Stimulated activated CD4-positive, alpha-beta T cell treated with anti-CD3 and anti-CD28 coated beads, TNF-alpha, amount 100 ng/mL, for 4 hours (primary cell): Measurements from ENCODE around the gene FAM50B.
"Not testable (repeated sequence)": the region's sequence is repeated elsewhere in the genome, so short reads cannot be mapped to it uniquely, and the experiment has no call there.

ENCODE experiments used
- DNase-seq, 3 experiments: peaks; one replicate each; pipeline ENCODE4 v3.0.0-alpha.2; 2020; ENCODE audit warnings: low read depth in 3 of 3

Gene FAM50B

DNA sequence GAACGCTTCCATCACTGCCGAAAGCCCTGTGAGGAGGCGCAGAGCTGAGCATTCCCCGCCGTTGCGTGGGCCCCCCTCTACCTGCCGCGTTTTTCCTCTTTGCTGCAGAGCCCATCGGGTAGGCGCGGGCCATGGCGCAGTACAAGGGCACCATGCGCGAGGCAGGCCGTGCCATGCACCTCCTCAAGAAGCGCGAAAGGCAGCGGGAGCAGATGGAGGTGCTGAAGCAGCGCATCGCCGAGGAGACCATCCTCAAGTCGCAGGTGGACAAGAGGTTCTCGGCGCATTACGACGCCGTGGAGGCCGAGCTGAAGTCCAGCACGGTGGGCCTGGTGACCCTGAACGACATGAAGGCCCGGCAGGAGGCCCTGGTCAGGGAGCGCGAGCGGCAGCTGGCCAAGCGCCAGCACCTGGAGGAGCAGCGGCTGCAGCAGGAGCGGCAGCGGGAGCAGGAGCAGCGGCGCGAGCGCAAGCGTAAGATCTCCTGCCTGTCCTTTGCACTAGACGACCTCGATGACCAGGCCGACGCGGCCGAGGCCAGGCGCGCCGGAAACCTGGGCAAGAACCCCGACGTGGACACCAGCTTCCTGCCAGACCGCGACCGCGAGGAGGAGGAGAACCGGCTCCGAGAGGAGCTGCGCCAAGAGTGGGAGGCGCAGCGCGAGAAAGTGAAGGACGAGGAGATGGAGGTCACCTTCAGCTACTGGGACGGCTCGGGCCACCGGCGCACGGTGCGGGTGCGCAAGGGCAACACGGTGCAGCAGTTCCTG is 693 bp downstream of the FAM50B start:
- DNase-seq, result peak in 1 of 3 experiments; percentile 5

GRCh38 chr6:3850451-3851203 is 1.5 kb downstream of the FAM50B start:
- DNase-seq, result no peak

DNA sequence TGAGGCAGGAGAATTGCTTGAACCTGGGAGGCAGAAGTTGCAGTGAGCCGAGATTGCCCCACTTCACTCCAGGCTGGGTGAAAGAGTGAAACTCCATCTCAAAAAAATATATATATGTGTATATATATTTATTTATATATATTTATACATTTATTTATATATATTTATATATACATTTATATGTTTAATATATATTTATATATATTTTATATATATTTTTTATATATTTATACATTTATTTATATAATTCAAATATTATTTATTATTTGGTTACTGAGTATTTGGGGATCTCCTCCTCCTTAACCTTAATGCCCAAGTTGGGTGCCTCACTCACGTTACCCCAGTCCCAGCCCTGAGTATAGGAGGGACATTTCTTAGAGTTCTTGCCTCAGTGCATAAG is 2.7 kb downstream of the FAM50B start:
- no peak for DNase-seq

- no peak for DNase-seq
Observed at GRCh38 chr6:3852391-3852790, 3.2 kb downstream of the FAM50B start.

- no peak for DNase-seq
Observed at GRCh38 chr6:3855866-3856265, 6.7 kb downstream of the FAM50B start.

DNA sequence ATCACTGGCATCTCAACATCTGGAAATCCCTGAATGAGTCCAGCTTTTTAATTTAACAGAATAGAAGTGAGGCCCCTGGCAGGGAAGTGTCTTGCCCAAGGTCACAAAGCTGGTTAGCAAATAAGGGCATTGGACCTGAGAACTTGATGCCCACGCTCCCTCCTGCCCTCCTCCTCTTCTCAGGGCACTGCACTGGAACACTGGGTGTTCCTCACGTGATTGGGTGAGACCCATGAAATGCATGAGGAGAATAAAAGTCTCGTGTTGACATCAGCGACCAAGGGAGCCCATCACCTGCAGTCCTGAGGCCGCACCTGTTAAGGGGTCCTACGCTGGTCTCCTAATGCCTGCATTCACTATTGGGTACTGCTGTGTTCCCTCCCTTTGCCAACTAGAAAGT is 7.4 kb downstream of the FAM50B start:
- DNase-seq, result no peak

DNA sequence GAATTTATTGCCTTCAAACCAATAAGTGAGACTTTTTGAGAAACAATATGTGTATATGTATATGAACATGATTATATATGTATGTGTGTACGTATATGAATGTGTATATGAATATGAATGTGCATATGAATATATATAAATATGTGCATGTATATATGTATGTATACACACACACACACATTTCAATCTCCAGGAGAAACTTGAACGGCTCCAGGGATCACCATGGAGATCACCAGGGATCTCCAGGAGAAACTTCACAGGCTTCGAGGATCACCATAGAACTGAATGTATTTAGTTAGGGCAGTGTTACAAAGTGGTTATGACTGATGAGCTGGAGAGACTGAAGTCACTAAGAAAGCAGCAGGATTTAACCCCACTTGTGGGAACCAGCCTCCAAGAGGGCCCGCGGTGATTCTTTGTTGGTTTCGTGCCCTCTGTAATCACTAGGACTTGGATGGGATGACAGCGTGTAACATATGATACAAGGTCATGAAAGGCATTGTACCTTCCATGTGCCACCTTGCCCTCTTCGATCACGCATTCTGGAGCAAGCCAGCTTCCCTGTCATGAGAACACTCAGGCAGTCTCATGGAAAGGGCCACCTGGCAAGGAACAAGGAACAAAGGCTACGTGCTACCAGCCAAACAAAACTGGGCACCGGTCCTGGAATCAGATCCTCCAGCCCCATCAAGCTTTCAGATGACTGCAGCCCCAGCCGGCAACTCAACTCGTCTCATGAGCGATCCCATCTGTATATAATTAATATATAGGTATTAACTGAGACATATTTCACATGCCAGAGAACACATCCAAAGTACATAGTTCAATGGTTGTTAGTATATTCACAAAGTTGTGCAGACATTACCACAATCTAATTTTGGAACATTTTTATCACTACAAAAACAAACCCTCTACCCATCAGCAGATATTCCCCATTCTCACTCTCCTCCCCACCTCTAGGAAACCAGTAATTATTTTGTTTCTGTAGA is 8.6 kb downstream of the FAM50B start:
- no peak for DNase-seq

GRCh38 chr6:3859878-3860552 is 10.8 kb downstream of the FAM50B start:
- no peak for DNase-seq

DNA sequence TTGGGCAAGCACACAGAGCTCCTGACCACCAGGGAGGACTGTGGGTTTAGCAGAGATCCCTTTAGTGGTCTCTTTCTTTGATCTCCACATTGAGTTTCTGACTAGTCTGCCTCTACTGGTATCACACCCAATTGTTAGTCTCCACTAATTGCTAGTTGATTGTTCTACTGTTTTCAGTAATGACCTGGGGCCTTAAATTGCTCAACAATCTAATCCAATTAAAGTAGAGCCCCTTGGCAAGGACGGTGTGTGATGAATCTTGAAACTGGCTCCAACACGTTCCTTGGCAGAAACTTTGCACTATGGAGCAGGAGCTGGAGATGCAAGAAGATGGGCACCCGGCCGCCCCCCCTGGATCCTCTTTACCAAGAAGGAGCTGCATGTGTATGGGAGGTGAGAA is 12.3 kb downstream of the FAM50B start:
- no peak for DNase-seq

DNA sequence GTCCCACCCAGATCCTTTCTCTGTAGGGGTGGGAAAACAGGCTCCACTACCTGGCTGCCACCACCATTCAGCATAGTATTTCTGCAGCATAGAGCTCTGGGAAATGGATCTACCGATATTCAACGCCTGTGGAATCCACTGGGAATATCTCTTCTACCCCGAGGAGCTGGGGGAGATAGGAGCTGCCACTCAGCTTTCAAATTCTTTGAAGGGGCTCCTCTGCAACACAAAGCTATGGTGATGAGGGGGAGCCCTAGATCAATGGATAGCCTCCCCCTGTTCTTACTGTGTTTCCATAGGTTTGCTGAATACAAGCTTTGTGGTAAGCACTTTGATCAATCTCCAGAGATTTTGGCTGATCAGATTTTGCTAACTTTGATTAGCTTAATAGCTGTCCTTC is 12.9 kb downstream of the FAM50B start:
- DNase-seq, result no peak

- not testable (repeated sequence) for DNase-seq
Observed at GRCh38 chr6:3863322-3863721, 14.1 kb downstream of the FAM50B start.

- no peak for DNase-seq
Observed at GRCh38 chr6:3865463-3865862, 16.3 kb downstream of the FAM50B start.

- DNase-seq, result no peak
Observed at GRCh38 chr6:3867641-3868502, 18.7 kb downstream of the FAM50B start.

DNA sequence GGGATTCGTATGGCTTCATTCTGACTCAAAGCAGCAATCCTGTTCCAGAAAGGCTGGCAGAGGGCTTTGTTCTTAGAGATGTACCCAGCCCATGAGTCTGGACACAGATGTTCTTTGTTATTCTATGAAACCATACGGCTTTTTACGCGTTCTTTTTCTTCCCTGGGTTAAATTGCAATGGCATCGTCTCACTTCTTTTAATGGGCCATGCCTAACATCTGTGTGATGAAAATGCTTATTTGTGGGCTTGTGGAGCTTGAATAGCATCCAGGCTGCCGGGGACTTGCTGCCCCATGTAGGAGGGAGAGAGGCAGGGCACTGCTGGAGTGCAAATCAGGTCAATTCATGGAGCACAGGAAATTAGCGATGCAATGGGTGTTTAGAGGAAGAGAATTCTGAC is 19.4 kb downstream of the FAM50B start:
- DNase-seq, result no peak

DNA sequence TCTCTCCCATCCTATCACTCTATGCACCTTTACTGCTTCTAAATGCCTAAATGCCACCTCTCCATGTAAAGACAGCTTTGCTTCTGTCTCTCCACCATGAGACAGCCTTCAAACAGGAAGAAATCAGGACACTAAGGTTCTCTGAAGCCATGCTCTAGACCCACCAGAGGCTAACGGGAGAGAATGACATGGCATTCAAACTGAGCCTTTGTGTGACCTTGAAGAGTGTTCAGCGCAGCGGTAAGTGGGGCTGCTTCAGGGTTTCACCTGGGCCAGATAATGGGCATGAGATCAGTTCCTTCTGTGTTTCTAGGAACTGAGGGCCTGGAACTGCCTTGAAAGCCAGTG is 20.1 kb downstream of the FAM50B start:
- no peak for DNase-seq

DNA sequence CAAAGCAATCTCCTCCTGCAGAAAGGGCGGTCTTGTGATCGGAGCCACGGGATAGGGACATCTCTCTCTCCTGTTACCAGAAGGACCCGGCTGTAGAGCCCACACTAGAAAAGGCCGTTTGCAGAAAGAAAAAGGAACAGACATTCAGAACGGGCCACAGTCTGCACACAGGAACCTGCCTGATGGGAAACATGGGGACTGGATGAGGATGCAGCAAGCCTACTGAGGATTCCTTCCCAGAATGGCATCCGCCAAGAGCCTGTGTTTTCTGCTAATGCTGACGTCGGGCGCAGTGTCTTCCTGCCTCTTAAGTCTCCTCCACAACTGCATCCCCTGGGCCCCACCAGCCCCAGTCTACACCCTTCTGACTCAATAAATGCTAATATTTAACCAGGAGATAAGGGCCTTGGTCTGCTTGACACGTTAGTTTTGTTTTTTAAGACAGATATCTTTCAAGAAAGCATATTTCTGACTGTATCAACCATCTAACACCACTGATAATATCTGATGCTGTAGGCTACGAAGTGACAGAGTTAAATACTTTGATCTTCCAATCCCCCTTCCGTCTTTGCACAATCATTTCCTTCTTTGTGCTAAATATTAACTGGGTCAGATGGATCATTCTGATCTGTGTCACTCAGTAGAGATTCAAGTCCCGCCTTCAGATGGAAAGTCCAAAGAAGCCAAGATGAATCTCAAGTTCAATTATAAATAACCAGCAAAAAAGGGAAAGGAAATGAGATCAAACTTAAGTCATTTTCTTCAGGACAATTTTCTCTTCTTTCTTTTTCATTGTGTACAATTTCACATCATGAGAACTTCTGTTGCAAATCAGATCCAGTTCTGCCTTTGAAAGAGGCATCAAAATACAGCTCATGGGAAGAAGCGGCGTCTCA is 20.7 kb downstream of the FAM50B start:
- no peak for DNase-seq

- no peak for DNase-seq
Observed at GRCh38 chr6:3870528-3870925, 21.4 kb downstream of the FAM50B start.

GRCh38 chr6:3871515-3871914 is 22.3 kb downstream of the FAM50B start:
- DNase-seq, result no peak

DNA sequence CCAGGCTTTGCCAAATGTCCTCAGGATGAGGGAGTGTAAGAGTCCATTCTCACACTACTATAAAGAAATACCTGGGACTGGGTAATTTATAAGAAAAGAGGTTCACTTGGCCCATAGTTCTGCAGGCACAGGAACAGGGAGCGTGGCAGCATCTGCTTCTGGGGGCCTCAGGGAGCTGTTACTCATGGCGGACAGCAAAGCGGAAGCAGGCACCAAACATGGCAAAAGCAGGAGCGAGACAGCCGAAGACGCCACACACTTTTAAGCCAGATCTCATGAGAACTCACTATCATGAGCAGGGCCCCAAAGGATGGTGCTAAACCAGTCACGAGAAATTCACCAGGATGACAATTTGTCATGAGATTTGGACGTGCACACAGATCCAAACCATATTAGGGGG is 22.8 kb downstream of the FAM50B start:
- DNase-seq, result no peak
